NCI-H128 (cell line): ENCODE data around the gene KLF9.

Experiments
- DNase-seq: peaks from one replicate; lab custom pipeline; 2025; ENCODE audit not compliant: unreplicated experiment; lab: John Stamatoyannopoulos, UW

KLF9 gene

GRCh38 chr9:70422371-70423043, 8.1 kb upstream of the KLF9 start:
- DNase-seq = no peak

GRCh38 chr9:70421272-70422180, 7.1 kb upstream of the KLF9 start:
- no peak for DNase-seq

GRCh38 chr9:70420441-70421271, 6.2 kb upstream of the KLF9 start:
- peak; percentile 78 for DNase-seq

GRCh38 chr9:70419556-70420440, 5.3 kb upstream of the KLF9 start:
- peak; percentile 86 for DNase-seq

GRCh38 chr9:70418822-70419555, 4.5 kb upstream of the KLF9 start:
- peak; percentile 63 for DNase-seq

- no peak for DNase-seq
Observed at GRCh38 chr9:70415476-70415875, 1.0 kb upstream of the KLF9 start.

GRCh38 chr9:70415041-70415440, 584 bp upstream of the KLF9 start:
- DNase-seq = no peak

- no peak for DNase-seq
Observed at GRCh38 chr9:70413464-70413798, 1.0 kb downstream of the KLF9 start.

GRCh38 chr9:70412832-70413463, 1.5 kb downstream of the KLF9 start:
- peak; percentile 74 for DNase-seq

GRCh38 chr9:70411930-70412831, 2.3 kb downstream of the KLF9 start:
- no peak for DNase-seq

GRCh38 chr9:70411121-70411929, 3.1 kb downstream of the KLF9 start:
- no peak for DNase-seq

- no peak for DNase-seq
Observed at GRCh38 chr9:70410368-70410767, 4.1 kb downstream of the KLF9 start.

GRCh38 chr9:70409800-70410199, 4.7 kb downstream of the KLF9 start:
- DNase-seq = no peak

- DNase-seq = no peak
Observed at GRCh38 chr9:70409280-70409679, 5.2 kb downstream of the KLF9 start.

GRCh38 chr9:70408393-70409040, 5.9 kb downstream of the KLF9 start:
- DNase-seq = no peak

GRCh38 chr9:70407081-70407503, 7.4 kb downstream of the KLF9 start:
- DNase-seq = no peak

GRCh38 chr9:70406434-70406862, 8.0 kb downstream of the KLF9 start:
- no peak for DNase-seq
